HepG2 (cell line): Measurements from ENCODE around the gene MLN. TPM values are rescaled to one million over a fixed set of nuclear protein-coding genes. Genes with fewer than 3 reads are reported as not detected.
A peak's percentile ranks its signal among the peaks of the same experiment; 100 is the strongest.

Experiments
- AHR ChIP-seq: IDR thresholded peaks from 2 replicates; pipeline ENCODE4 v1.6.1; 2018; ENCODE audit warnings: missing genetic modification reagents, missing compliant biosample characterization
- HMGXB4 ChIP-seq, 2 experiments: sonication (generic) in 1 of 2; formaldehyde crosslinking in 1 of 2; IDR thresholded peaks; 2 replicates each; pipeline versions ENCODE4 v1.4.0 to v1.6.1; 2018 to 2020; ENCODE audit warnings: missing genetic modification reagents in 2 of 2, borderline replicate concordance in 1 of 2, low read depth in 1 of 2, mild to moderate bottlenecking in 1 of 2, missing biosample characterization in 1 of 2
- MLLT10 ChIP-seq: sonication (generic); formaldehyde crosslinking; IDR thresholded peaks from 2 replicates; pipeline ENCODE4 v1.4.0; 2020; ENCODE audit warnings: missing genetic modification reagents
- NR2C2 ChIP-seq: sonication (generic); formaldehyde crosslinking; IDR thresholded peaks from 2 replicates; pipeline ENCODE4 v1.4.0; 2020; ENCODE audit warnings: missing genetic modification reagents, mild to moderate bottlenecking, moderate library complexity, borderline replicate concordance
- PCBP2 ChIP-seq: fragments of 200-400 bp; formaldehyde crosslinking; optimal IDR thresholded peaks from 2 replicates; pipeline ENCODE3; 2018; ENCODE audit warnings: low read length, low read depth; ENCODE audit not compliant: poor library complexity, severe bottlenecking
- PRPF4 ChIP-seq: fragments of 200-400 bp; formaldehyde crosslinking; IDR thresholded peaks from 2 replicates; pipeline ENCODE4 v1.6.1; 2016; ENCODE audit warnings: low read length, low read depth; ENCODE audit not compliant: poor library complexity, severe bottlenecking
- RBFOX2 ChIP-seq: fragments of 200-400 bp; formaldehyde crosslinking; IDR thresholded peaks from 2 replicates; pipeline ENCODE4 v1.6.1; 2017; ENCODE audit warnings: low read depth, mild to moderate bottlenecking, low read length
- SKIL ChIP-seq: sonication (generic); formaldehyde crosslinking; IDR thresholded peaks from 2 replicates; pipeline ENCODE4 v1.8.0; 2022; ENCODE audit warnings: missing genetic modification reagents, mild to moderate bottlenecking, moderate library complexity, borderline replicate concordance
- SP1 ChIP-seq, 2 experiments: fragments of 450-650 bp in 1 of 2; sonication (generic) in 1 of 2; formaldehyde crosslinking in 1 of 2; IDR thresholded peaks; 2 replicates each; pipeline versions ENCODE4 v1.4.0 to v1.6.1; 2016 to 2020; ENCODE audit warnings: missing genetic modification reagents in 1 of 2
- TARDBP ChIP-seq: sonication (generic); formaldehyde crosslinking; IDR thresholded peaks from 2 replicates; pipeline ENCODE4 v1.8.0; 2022; ENCODE audit warnings: mild to moderate bottlenecking, missing genetic modification reagents
- ZMYM4 ChIP-seq: sonication (generic); formaldehyde crosslinking; IDR thresholded peaks from 2 replicates; pipeline ENCODE4 v1.8.1; 2023; ENCODE audit warnings: mild to moderate bottlenecking, missing genetic modification reagents
- ZNF235 ChIP-seq: sonication (generic); formaldehyde crosslinking; IDR thresholded peaks from 2 replicates; pipeline ENCODE4 v1.8.1; 2023; ENCODE audit warnings: mild to moderate bottlenecking, missing genetic modification reagents, borderline replicate concordance
- ZNF329 ChIP-seq: sonication (generic); formaldehyde crosslinking; IDR thresholded peaks from 2 replicates; pipeline ENCODE4 v1.9.0; 2021; ENCODE audit warnings: low read depth, mild to moderate bottlenecking, missing genetic modification reagents
- ZNF383 ChIP-seq: sonication (generic); formaldehyde crosslinking; IDR thresholded peaks from 2 replicates; pipeline ENCODE4 v1.4.0; 2020; ENCODE audit warnings: missing genetic modification reagents, mild to moderate bottlenecking, borderline replicate concordance
- ZNF766 ChIP-seq: sonication (generic); formaldehyde crosslinking; IDR thresholded peaks from 2 replicates; pipeline ENCODE4 v1.5.0; 2020; ENCODE audit warnings: missing genetic modification reagents, borderline replicate concordance
- ZNF768 ChIP-seq: sonication (generic); formaldehyde crosslinking; IDR thresholded peaks from 2 replicates; pipeline ENCODE4 v1.4.0; 2020; ENCODE audit warnings: missing genetic modification reagents
- ZNF777 ChIP-seq: sonication (generic); formaldehyde crosslinking; IDR thresholded peaks from 2 replicates; pipeline ENCODE4 v1.4.0; 2020; ENCODE audit warnings: missing genetic modification reagents
- polyA plus RNA-seq, 8 experiments: library from polyadenylated mRNA; depleted of rRNA in 3 of 8; stranded (reverse) in 7 of 8; unstranded in 1 of 8; fragments of >200 nt; fragmentation: Illumina TruSeq in 4 of 8; extraction: Trizol in 4 of 8; gene quantifications; 2 replicates each; pipeline versions ENCODE4 v1.2.1 to v1.2.3, GENCODE V29; 2011 to 2016; ENCODE audit warnings: low read depth in 4 of 8, missing spikeins in 1 of 8, mixed read lengths in 1 of 8; ENCODE audit not compliant: insufficient read depth in 1 of 8
- total RNA-seq, 5 experiments: library from RNA; depleted of rRNA; stranded (reverse); fragments of >200 nt; fragmentation: Illumina TruSeq; extraction: Trizol; gene quantifications; 2 replicates each; pipeline ENCODE4 v1.2.3, GENCODE V29; 2016; ENCODE audit warnings: low read depth in 1 of 5
- TF ChIP-seq, protein P1 (sequence below): sonication (generic); formaldehyde crosslinking; IDR thresholded peaks from 2 replicates; pipeline ENCODE4 v1.5.0; 2020; ENCODE audit warnings: mild to moderate bottlenecking, missing genetic modification reagents, moderate library complexity
- TF ChIP-seq, protein P2 (sequence below): sonication (generic); formaldehyde crosslinking; IDR thresholded peaks from 2 replicates; pipeline ENCODE4 v1.8.1; 2022; ENCODE audit warnings: mild to moderate bottlenecking, missing genetic modification reagents
- TF ChIP-seq, protein P3 (sequence below): sonication (generic); formaldehyde crosslinking; IDR thresholded peaks from 2 replicates; pipeline ENCODE4 v1.5.0; 2020; ENCODE audit warnings: missing genetic modification reagents

MLN gene
- total and polyA plus RNA-seq, 2 of the 13 experiments (the other 11 are each of a cell fraction or from before 2014, with no cell fraction given) = not detected

- no peak for TF ChIP-seq MLLT10
- TF ChIP-seq, protein P1, sequence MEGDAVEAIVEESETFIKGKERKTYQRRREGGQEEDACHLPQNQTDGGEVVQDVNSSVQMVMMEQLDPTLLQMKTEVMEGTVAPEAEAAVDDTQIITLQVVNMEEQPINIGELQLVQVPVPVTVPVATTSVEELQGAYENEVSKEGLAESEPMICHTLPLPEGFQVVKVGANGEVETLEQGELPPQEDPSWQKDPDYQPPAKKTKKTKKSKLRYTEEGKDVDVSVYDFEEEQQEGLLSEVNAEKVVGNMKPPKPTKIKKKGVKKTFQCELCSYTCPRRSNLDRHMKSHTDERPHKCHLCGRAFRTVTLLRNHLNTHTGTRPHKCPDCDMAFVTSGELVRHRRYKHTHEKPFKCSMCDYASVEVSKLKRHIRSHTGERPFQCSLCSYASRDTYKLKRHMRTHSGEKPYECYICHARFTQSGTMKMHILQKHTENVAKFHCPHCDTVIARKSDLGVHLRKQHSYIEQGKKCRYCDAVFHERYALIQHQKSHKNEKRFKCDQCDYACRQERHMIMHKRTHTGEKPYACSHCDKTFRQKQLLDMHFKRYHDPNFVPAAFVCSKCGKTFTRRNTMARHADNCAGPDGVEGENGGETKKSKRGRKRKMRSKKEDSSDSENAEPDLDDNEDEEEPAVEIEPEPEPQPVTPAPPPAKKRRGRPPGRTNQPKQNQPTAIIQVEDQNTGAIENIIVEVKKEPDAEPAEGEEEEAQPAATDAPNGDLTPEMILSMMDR (CRISPR knock-in tag) = peak; percentile 21; the same call in 1 of the 2 replicates
- peak; percentile 95; the same call in 1 of the 2 replicates for TF ChIP-seq ZNF766 (CRISPR knock-in tag)
- TF ChIP-seq ZNF768 = peak; percentile 70; the same call in 1 of the 2 replicates
- TF ChIP-seq, protein P2, sequence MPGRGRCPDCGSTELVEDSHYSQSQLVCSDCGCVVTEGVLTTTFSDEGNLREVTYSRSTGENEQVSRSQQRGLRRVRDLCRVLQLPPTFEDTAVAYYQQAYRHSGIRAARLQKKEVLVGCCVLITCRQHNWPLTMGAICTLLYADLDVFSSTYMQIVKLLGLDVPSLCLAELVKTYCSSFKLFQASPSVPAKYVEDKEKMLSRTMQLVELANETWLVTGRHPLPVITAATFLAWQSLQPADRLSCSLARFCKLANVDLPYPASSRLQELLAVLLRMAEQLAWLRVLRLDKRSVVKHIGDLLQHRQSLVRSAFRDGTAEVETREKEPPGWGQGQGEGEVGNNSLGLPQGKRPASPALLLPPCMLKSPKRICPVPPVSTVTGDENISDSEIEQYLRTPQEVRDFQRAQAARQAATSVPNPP = peak; percentile 74; the same call in 1 of the 2 replicates
- peak; percentile 67; the same call in 1 of the 2 replicates for TF ChIP-seq ZNF383
- TF ChIP-seq ZNF329 (CRISPR knock-in tag) = no peak
- TF ChIP-seq RBFOX2 = peak; percentile 91
- peak; percentile 99 for TF ChIP-seq NR2C2 (CRISPR knock-in tag)
- TF ChIP-seq PCBP2 = no peak
- TF ChIP-seq SP1 (IDR thresholded peaks at IDR 0.05) = no peak
- peak; percentile 97 for TF ChIP-seq SP1 (CRISPR knock-in tag; IDR thresholded peaks at IDR 0.05)
- TF ChIP-seq, protein P3, sequence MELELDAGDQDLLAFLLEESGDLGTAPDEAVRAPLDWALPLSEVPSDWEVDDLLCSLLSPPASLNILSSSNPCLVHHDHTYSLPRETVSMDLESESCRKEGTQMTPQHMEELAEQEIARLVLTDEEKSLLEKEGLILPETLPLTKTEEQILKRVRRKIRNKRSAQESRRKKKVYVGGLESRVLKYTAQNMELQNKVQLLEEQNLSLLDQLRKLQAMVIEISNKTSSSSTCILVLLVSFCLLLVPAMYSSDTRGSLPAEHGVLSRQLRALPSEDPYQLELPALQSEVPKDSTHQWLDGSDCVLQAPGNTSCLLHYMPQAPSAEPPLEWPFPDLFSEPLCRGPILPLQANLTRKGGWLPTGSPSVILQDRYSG (CRISPR knock-in tag) = peak; percentile 60; the same call in 1 of the 2 replicates
- TF ChIP-seq ZNF777 (CRISPR knock-in tag) = peak; percentile 55; the same call in 1 of the 2 replicates
- TF ChIP-seq SKIL (CRISPR knock-in tag) = peak; percentile 58; the same call in 1 of the 2 replicates
- peak; percentile 97; the same call in 1 of the 2 replicates for TF ChIP-seq ZNF235 (CRISPR knock-in tag)
- TF ChIP-seq TARDBP (CRISPR knock-in tag) = peak; percentile 97
- peak; percentile 93 for TF ChIP-seq ZMYM4 (CRISPR knock-in tag)
- TF ChIP-seq AHR (CRISPR knock-in tag) = no peak
- peak; percentile 86 to 91; a peak in 3 of 4 replicates for TF ChIP-seq HMGXB4 (CRISPR knock-in tag; IDR thresholded peaks at IDR 0.05; ENCODE audit: borderline replicate concordance in 1 of 2, low read depth in 1 of 2)
- peak; percentile 16 for TF ChIP-seq PRPF4
These were observed 14.9 kb downstream of the MLN start, which contains the start of gene LEMD2 (continued) for GRCh38 chr6:33788694-33789549.
